ENCODE results near the gene FAM135A. TPM values are rescaled to one million over a fixed set of nuclear protein-coding genes. Genes with fewer than 3 reads are reported as not detected.
"Not testable (repeated sequence)": the region's sequence is repeated elsewhere in the genome, so short reads cannot be mapped to it uniquely, and the experiment has no call there.

The FAM135A gene
- total RNA-seq, 1 experiment from 2014 or later = 9.5 TPM

GRCh38 chr6:70609181-70609580 is 195.9 kb downstream of the FAM135A start:
- not testable (repeated sequence) for DNase-seq (ENCODE audit: low read depth)

Small RNA genes lying within 50 kb of the gene (small RNA-seq; reads per million reads assigned to genes)
- gene RNU7-48P = not detected

Other genes with a start within 250 kb of the FAM135A start
- not detected in 2 replicates for gene COL9A1, start 110.4 kb upstream of the FAM135A start, total RNA-seq (2014; rRNA removed; shearing (Covaris generic))
- gene SDHAF4, start 153.4 kb downstream of the FAM135A start, total RNA-seq (2014; rRNA removed; shearing (Covaris generic)) = 3.0 and 3.3 TPM in 2 replicates

All from HT1080 (cell line).